ENCODE results near the gene EXOC2. TPM values are rescaled to one million over a fixed set of nuclear protein-coding genes. Genes with fewer than 3 reads are reported as not detected.

EXOC2 gene
- polyA plus RNA-seq, 1 experiment, result 16.0 TPM

GRCh38 chr6:722077-722524 is 29.2 kb upstream of the EXOC2 start:
- H3K36me3 ChIP-seq (ENCODE audit: control insufficient read depth, insufficient read depth, low read length), result no peaks in the 10 kb centered on the region
- ChIA-PET CTCF (interaction anchor here (0.6 to 3.7 kb wide), 39 partner anchors 9 to 750 kb away, joined by 3 to 22 read pairs (median 4); no protein-coding TSS in a partner anchor), POLR2A (interaction anchor here (0.5 kb wide), 1 partner anchor 33 kb away, joined by 3 read pairs; no protein-coding TSS in a partner anchor)
- TF ChIP-seq, protein P1, sequence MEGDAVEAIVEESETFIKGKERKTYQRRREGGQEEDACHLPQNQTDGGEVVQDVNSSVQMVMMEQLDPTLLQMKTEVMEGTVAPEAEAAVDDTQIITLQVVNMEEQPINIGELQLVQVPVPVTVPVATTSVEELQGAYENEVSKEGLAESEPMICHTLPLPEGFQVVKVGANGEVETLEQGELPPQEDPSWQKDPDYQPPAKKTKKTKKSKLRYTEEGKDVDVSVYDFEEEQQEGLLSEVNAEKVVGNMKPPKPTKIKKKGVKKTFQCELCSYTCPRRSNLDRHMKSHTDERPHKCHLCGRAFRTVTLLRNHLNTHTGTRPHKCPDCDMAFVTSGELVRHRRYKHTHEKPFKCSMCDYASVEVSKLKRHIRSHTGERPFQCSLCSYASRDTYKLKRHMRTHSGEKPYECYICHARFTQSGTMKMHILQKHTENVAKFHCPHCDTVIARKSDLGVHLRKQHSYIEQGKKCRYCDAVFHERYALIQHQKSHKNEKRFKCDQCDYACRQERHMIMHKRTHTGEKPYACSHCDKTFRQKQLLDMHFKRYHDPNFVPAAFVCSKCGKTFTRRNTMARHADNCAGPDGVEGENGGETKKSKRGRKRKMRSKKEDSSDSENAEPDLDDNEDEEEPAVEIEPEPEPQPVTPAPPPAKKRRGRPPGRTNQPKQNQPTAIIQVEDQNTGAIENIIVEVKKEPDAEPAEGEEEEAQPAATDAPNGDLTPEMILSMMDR (IDR thresholded peaks at IDR 0.05; ENCODE audit: insufficient read depth, low read depth, low read length), result peak; percentile 97
- no peak for DNase-seq (ENCODE audit: low read depth)
- peaks cover 7% of the 10 kb centered on the region for H3K27me3 ChIP-seq (ENCODE audit: control insufficient read depth, insufficient read depth, low read length)
- no peak overlapping the region for H3K4me3 ChIP-seq (ENCODE audit: low read depth, low read length)

DNA sequence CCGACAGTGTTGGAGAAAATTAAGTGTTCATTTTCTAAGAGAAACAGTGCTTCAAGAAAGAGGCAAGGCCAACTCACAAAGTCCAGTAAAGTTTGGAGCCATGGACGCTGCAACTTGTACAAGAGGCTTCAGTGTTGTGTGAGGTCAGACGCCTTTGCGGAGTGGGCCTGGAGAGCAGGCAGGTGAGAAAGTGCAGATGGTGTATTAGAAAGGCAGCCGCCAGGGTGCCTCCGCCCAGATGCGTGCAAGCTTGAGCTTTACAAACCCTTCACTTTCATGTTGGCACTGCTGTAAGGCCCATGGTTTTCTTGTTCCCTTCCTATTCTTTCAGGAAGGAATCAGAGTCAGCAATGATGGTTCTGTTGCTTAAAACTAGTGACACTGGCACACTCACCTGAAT is 25.4 kb upstream of the EXOC2 start:
- peaks cover 4% of the 10 kb centered on the region for H3K27me3 ChIP-seq (ENCODE audit: control insufficient read depth, insufficient read depth, low read length)
- ChIA-PET POLR2A (no interaction called here), CTCF (no interaction called here)
- DNase-seq (ENCODE audit: low read depth), result no peak
- H3K4me3 ChIP-seq (ENCODE audit: low read depth, low read length), result no peak overlapping the region
- no peaks in the 10 kb centered on the region for H3K36me3 ChIP-seq (ENCODE audit: control insufficient read depth, insufficient read depth, low read length)
- TF ChIP-seq, protein P1 (IDR thresholded peaks at IDR 0.05; ENCODE audit: insufficient read depth, low read depth, low read length), result no peak

GRCh38 chr6:717135-717534 is 24.2 kb upstream of the EXOC2 start:
- TF ChIP-seq, protein P1 (IDR thresholded peaks at IDR 0.05; ENCODE audit: insufficient read depth, low read depth, low read length), result no peak
- Histone ChIP-seq H3K4me3 (ENCODE audit: low read depth, low read length) (no peak overlapping the region), H3K36me3 (ENCODE audit: control insufficient read depth, insufficient read depth, low read length) (no peaks in the 10 kb centered on the region), H3K27me3 (ENCODE audit: control insufficient read depth, insufficient read depth, low read length) (peaks cover 4% of the 10 kb centered on the region)
- no peak for DNase-seq (ENCODE audit: low read depth)
- ChIA-PET POLR2A (no interaction called here), CTCF (no interaction called here)

- no peak overlapping the region for H3K4me3 ChIP-seq (ENCODE audit: low read depth, low read length)
- POLR2A ChIA-PET, result no interaction called here
- H3K36me3 ChIP-seq (ENCODE audit: control insufficient read depth, insufficient read depth, low read length), result no peaks in the 10 kb centered on the region
- DNase-seq (ENCODE audit: low read depth), result no peak
- TF ChIP-seq, protein P1 (IDR thresholded peaks at IDR 0.05; ENCODE audit: insufficient read depth, low read depth, low read length), result no peak
- CTCF ChIA-PET, result interaction anchor here (1.1 kb wide), 1 partner anchor 721 kb away, joined by 4 read pairs; no protein-coding TSS in a partner anchor
- H3K27me3 ChIP-seq (ENCODE audit: control insufficient read depth, insufficient read depth, low read length), result peaks cover 4% of the 10 kb centered on the region
These were observed 23.0 kb upstream of the EXOC2 start for GRCh38 chr6:715709-716491.

DNA sequence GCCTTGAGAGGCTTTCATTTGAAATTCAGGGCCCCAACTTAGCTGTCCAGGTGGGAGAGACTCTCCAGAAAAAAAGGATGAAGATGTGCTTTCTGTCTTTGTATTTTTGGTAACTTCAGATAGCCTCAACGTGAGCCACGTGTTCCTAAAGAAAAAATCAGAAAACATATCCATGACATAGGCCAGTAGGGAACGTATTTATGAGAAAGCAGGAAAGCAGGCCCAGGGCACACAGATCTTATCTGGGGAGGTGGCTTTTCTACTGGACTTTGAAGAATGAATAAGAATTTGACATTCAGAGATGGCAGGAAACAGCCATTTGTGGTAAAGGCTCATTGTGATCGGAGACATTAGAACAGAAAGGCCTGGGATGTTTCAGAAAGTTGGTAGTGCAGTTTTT is 21.2 kb upstream of the EXOC2 start:
- TF ChIP-seq, protein P1 (IDR thresholded peaks at IDR 0.05; ENCODE audit: insufficient read depth, low read depth, low read length), result no peak
- Histone ChIP-seq H3K4me3 (ENCODE audit: low read depth, low read length) (no peak overlapping the region), H3K36me3 (ENCODE audit: control insufficient read depth, insufficient read depth, low read length) (no peaks in the 10 kb centered on the region), H3K27me3 (ENCODE audit: control insufficient read depth, insufficient read depth, low read length) (no peaks in the 10 kb centered on the region; the same call in 1 of the 2 replicates)
- POLR2A ChIA-PET, result no interaction called here
- no peak for DNase-seq (ENCODE audit: low read depth)
- CTCF ChIA-PET, result interaction anchor here (1.8 kb wide), 1 partner anchor 8 kb away, joined by 13 read pairs; no protein-coding TSS in a partner anchor
